Loucy (cell line): ENCODE results near the gene PAQR4.

Experiments used
- CTCF ChIP-seq: fragments of 200-600 bp; sonication (generic); conservative IDR thresholded peaks from 2 replicates; pipeline ENCODE4 v1.5.1; 2014; ENCODE audit warnings: mild to moderate bottlenecking, antibody characterized with exemption, low read length
- EZH2phosphoT487 ChIP-seq: fragments of 200-600 bp; IDR thresholded peaks from 2 replicates; pipeline ENCODE4 v1.6.1; 2018; ENCODE audit warnings: antibody characterized with exemption, mild to moderate bottlenecking, moderate library complexity, borderline replicate concordance

- TF ChIP-seq CTCF (no peak), EZH2phosphoT487 (no peak)
Measured at GRCh38 chr16:3007059-3007956, 38.2 kb downstream of the PAQR4 start.
